ENCODE results near the gene PRR20G. TPM values are rescaled to one million over a fixed set of nuclear protein-coding genes. Genes with fewer than 3 reads are reported as not detected.

Gene PRR20G
- total and polyA plus RNA-seq, 2 of the 4 experiments (the other 2 are of a cell fraction), result not detected

DNA sequence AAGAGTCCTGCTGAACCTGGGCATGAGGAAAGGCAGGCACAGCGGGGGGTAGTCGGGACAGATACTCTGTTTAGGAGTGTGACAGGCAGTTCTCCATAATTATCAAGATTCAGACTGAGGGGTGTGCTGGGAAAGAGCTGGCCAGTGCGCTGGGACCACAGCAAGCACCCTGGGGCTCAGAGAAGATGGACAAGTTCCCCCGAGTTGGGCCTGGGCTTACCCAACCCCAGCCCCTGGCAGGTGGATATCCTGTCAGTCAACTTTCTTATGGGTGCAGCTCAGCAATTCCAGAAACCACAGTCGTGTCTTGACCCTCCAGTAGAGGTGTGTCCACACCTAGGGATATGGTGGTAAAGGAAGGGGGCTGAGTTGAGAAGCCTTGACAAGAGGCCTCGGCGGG is 49.2 kb upstream of the PRR20G start:
- TF ChIP-seq RFX5 (IDR thresholded peaks at IDR 0.05; ENCODE audit: low read depth, low read length) (no peak), POLR2A (IDR thresholded peaks at IDR 0.05; ENCODE audit: low read depth, low read length) (no peak), NFE2L2 (IDR thresholded peaks at IDR 0.05; ENCODE audit: low read depth, low read length) (no peak), CEBPB (IDR thresholded peaks at IDR 0.05; ENCODE audit: low read depth, low read length) (no peak)
- H2AFZ ChIP-seq (replicated peaks; ENCODE audit: low read length, poor library complexity), result no peak overlapping the region
- H3K4ac ChIP-seq (ENCODE audit: low read depth, low read length), result no peak overlapping the region
- H3K79me1 ChIP-seq (ENCODE audit: low read depth in 1 of 2, low read length in 2 of 2), result no peaks in the 10 kb centered on the region
- H2BK120ac ChIP-seq (ENCODE audit: low read depth, low read length), result no peak overlapping the region
- no peaks in the 10 kb centered on the region for H3K4me1 ChIP-seq (ENCODE audit: control insufficient read depth, insufficient read depth, low read length)
- peaks cover 12% of the 10 kb centered on the region for H3K27me3 ChIP-seq (ENCODE audit: control insufficient read depth, insufficient read depth, low read length)
- H3K9ac ChIP-seq (ENCODE audit: low read depth, low read length), result no peak overlapping the region
- no peak overlapping the region for H2BK20ac ChIP-seq (ENCODE audit: low read depth, low read length)
- H4K8ac ChIP-seq (ENCODE audit: low read depth in 2 of 2, low read length in 2 of 2), result no peak overlapping the region
- DNase-seq (no peak), ATAC-seq (ENCODE audit: low read depth) (no peak)
- no peak overlapping the region for H3K23ac ChIP-seq (ENCODE audit: low read depth, low read length)
- in situ Hi-C loops (cut with MboI; ENCODE audit: low sequenced_read_pairs), result no loop called here
- dilution Hi-C loops (cut with HindIII; ENCODE audit: low sequenced_read_pairs, unreplicated experiment), result no loop called here
- no peak overlapping the region for H3K18ac ChIP-seq (ENCODE audit: low read depth, low read length)
- H3K4me2 ChIP-seq (ENCODE audit: low read depth, low read length), result no peak overlapping the region
- H2AK9ac ChIP-seq (replicated peaks; ENCODE audit: low read depth, low read length, poor library complexity), result no peak overlapping the region
- CTCF ChIA-PET, result no interaction called here
- no peak overlapping the region for H4K5ac ChIP-seq (ENCODE audit: low read depth, low read length)
- POLR2A ChIA-PET (ENCODE audit: unreplicated experiment), result no interaction called here
- no peak overlapping the region for H2BK5ac ChIP-seq (ENCODE audit: low read depth, low read length, poor library complexity, severe bottlenecking)
- H2AK5ac ChIP-seq (ENCODE audit: low read depth, low read length), result no peak overlapping the region
- no peak overlapping the region for H3K14ac ChIP-seq (replicated peaks; ENCODE audit: low read depth, low read length)
- intact Hi-C loops (cut with micrococcal nuclease), result no loop called here
- H3K56ac ChIP-seq (ENCODE audit: extremely low read depth, insufficient read depth, low read length), result no peak overlapping the region
- H4K91ac ChIP-seq (ENCODE audit: insufficient read depth, low read depth, low read length), result no peak overlapping the region
- no peaks in the 10 kb centered on the region for H3K36me3 ChIP-seq (ENCODE audit: control insufficient read depth, insufficient read depth, low read length)
- WGBS, 2 experiments (ENCODE audit: extremely low coverage in 2 of 2, insufficient read length in 1 of 2), result 33% methylated on average over 2 of the region's 7 CpGs; no CpG with 5 or more reads in 1 of the 2 experiments
- H3K9me1 ChIP-seq (ENCODE audit: insufficient read depth, low read length), result no peaks in the 10 kb centered on the region
- H3K9me3 ChIP-seq (ENCODE audit: control insufficient read depth, insufficient read depth, low read length), result no peaks in the 10 kb centered on the region
- H3K4me3 ChIP-seq (ENCODE audit: insufficient read depth, low read depth, low read length), result no peak overlapping the region
- H3K27ac ChIP-seq (ENCODE audit: insufficient read depth, low read length), result no peak overlapping the region
- no peaks in the 10 kb centered on the region for H4K20me1 ChIP-seq (ENCODE audit: insufficient read depth, low read length)
- BruUV-seq (replicated peaks), result no TSS peak
- no peak overlapping the region for H2BK15ac ChIP-seq (ENCODE audit: low read depth, low read length)

Measured in IMR-90 (cell line).